MCF 10A (cell line): ENCODE measurements around the gene WDR54. TPM values are rescaled to one million over a fixed set of nuclear protein-coding genes. Genes with fewer than 3 reads are reported as not detected.

Experiments
- BruUV-seq: library from RNA; stranded (reverse); fragments of 400-500 nt; replicated peaks from 2 replicates; lab custom pipeline; 2021; lab: Mats Ljungman, UMichigan
- CTCF ChIA-PET: fragments of 300-600 bp; sonication (Branson Sonifier 250); formaldehyde crosslinking; extraction: SDS; loops from one replicate; lab custom pipeline; 2021; ENCODE audit warnings: antibody characterized with exemption, inconsistent platforms; lab: Yijun Ruan, JAX
- POLR2A ChIA-PET: fragments of 300-600, 350-650 bp; sonication (Branson Sonifier 250); formaldehyde crosslinking; extraction: SDS; loops from one replicate; lab custom pipeline; 2020; ENCODE audit warnings: antibody characterized with exemption, inconsistent platforms; lab: Yijun Ruan, JAX
- DNase-seq: peaks from one replicate; pipeline ENCODE4 v3.0.0-alpha.2; 2018; ENCODE audit not compliant: unreplicated experiment
- H3K27ac Mint-ChIP-seq: one replicate; pipeline ENCODE4 v1.8.0; 2022; ENCODE audit warnings: mild to moderate bottlenecking, low read depth, mixed read lengths; ENCODE audit not compliant: unreplicated experiment
- H3K27me3 Mint-ChIP-seq: one replicate; pipeline ENCODE4 v1.8.0; 2022; ENCODE audit warnings: mixed read lengths; ENCODE audit not compliant: insufficient read depth, unreplicated experiment
- H3K36me3 Mint-ChIP-seq: one replicate; pipeline ENCODE4 v1.8.0; 2022; ENCODE audit warnings: mild to moderate bottlenecking, moderate library complexity, mixed read lengths; ENCODE audit not compliant: insufficient read depth, unreplicated experiment
- H3K4me1 Mint-ChIP-seq: one replicate; pipeline ENCODE4 v1.8.0; 2022; ENCODE audit warnings: mixed read lengths; ENCODE audit not compliant: insufficient read depth, unreplicated experiment
- H3K4me3 Mint-ChIP-seq: one replicate; pipeline ENCODE4 v1.8.0; 2022; ENCODE audit warnings: mild to moderate bottlenecking, moderate library complexity, mixed read lengths; ENCODE audit not compliant: unreplicated experiment
- H3K9me3 Mint-ChIP-seq: one replicate; pipeline ENCODE4 v1.8.0; 2022; ENCODE audit warnings: mixed read lengths; ENCODE audit not compliant: unreplicated experiment
- intact Hi-C: fragments of 100-400 bp; cut with micrococcal nuclease; formaldehyde crosslinking; loops from 2 replicates; pipeline ENCODE4 v1.14.1; 2022
- total RNA-seq: library from RNA; stranded (reverse); gene quantifications from 2 replicates; pipeline ENCODE4 v1.2.3, GENCODE V29; 2022
- TF ChIP-seq, protein P1 (sequence below): fragments of 200-600 bp; IDR thresholded peaks from one replicate; pipeline ENCODE4 v1.8.0; 2022; ENCODE audit warnings: antibody characterized with exemption, mild to moderate bottlenecking; ENCODE audit not compliant: unreplicated experiment

Gene WDR54
- total RNA-seq, 1 experiment from 2014 or later = 19.9 TPM

DNA sequence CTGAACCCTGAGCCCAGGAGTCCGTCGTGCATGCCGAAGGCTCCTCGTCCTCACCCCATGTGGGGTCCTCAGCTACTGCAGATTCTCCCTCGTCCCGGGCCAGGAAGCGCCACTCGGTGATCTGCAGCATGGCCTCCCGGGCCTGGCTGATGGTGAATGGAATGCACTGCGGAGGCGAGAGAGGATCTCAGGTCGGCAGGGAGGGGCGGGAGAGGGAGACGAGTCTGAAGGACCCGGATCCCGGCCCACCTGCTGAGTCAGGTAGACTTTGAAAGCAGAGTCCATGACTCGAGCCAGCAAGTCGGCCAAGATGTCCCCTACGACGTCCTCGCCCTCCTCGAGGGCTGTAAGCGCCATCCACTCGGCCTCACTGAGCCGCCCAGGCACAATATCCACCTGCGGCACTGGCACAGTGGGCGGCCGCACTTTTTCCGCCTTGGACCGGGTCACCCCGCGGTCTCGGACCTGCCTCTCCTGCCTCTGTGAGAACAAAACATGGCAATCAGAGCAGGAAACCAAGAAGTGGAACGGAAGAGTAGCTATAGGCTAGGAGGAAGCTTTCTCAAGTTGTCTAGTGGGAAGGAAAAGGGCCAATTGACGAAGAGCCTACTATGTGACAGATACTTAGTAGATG lies 5.7 kb upstream of the WDR54 start:
- peaks cover 7% of the 10 kb centered on the region for H3K4me1 Mint-ChIP-seq
- no TSS peak for BruUV-seq
- no peak overlapping the region for H3K4me3 Mint-ChIP-seq
- CTCF ChIA-PET = no interaction called here
- POLR2A ChIA-PET = no interaction called here
- H3K9me3 Mint-ChIP-seq = no peaks in the 10 kb centered on the region
- no peak for DNase-seq
- H3K27ac Mint-ChIP-seq = no peak overlapping the region
- no peaks in the 10 kb centered on the region for H3K27me3 Mint-ChIP-seq
- TF ChIP-seq, protein P1, sequence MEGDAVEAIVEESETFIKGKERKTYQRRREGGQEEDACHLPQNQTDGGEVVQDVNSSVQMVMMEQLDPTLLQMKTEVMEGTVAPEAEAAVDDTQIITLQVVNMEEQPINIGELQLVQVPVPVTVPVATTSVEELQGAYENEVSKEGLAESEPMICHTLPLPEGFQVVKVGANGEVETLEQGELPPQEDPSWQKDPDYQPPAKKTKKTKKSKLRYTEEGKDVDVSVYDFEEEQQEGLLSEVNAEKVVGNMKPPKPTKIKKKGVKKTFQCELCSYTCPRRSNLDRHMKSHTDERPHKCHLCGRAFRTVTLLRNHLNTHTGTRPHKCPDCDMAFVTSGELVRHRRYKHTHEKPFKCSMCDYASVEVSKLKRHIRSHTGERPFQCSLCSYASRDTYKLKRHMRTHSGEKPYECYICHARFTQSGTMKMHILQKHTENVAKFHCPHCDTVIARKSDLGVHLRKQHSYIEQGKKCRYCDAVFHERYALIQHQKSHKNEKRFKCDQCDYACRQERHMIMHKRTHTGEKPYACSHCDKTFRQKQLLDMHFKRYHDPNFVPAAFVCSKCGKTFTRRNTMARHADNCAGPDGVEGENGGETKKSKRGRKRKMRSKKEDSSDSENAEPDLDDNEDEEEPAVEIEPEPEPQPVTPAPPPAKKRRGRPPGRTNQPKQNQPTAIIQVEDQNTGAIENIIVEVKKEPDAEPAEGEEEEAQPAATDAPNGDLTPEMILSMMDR = no peak
- no peaks in the 10 kb centered on the region for H3K36me3 Mint-ChIP-seq
- intact Hi-C loops = no loop called here

DNA sequence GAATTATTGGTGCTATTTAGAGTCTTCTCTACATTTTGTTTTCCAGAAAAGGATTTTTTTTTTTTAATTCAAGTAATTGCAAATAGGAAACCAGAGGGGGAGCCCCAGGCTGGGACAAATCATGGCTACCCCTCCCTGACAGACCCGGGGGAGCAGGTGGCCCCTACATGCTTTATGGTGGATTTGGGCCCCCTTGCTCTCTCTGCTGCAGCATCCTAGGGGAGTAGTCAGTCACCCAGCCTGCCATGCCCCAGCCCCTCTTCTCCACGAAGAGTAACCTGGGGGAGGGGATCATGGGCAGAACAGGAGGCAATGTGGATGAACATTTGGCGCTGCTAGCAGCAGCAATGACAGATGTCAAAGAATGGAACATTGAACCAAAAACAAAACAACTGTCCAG lies 4.8 kb upstream of the WDR54 start:
- DNase-seq = no peak
- CTCF ChIA-PET = no interaction called here
- no peaks in the 10 kb centered on the region for H3K36me3 Mint-ChIP-seq
- no peak overlapping the region for H3K4me3 Mint-ChIP-seq
- TF ChIP-seq, protein P1 = no peak
- BruUV-seq = no TSS peak
- no peaks in the 10 kb centered on the region for H3K27me3 Mint-ChIP-seq
- H3K9me3 Mint-ChIP-seq = no peaks in the 10 kb centered on the region
- H3K4me1 Mint-ChIP-seq = peaks cover 15% of the 10 kb centered on the region
- POLR2A ChIA-PET = no interaction called here
- H3K27ac Mint-ChIP-seq = no peak overlapping the region
- intact Hi-C loops = no loop called here

DNA sequence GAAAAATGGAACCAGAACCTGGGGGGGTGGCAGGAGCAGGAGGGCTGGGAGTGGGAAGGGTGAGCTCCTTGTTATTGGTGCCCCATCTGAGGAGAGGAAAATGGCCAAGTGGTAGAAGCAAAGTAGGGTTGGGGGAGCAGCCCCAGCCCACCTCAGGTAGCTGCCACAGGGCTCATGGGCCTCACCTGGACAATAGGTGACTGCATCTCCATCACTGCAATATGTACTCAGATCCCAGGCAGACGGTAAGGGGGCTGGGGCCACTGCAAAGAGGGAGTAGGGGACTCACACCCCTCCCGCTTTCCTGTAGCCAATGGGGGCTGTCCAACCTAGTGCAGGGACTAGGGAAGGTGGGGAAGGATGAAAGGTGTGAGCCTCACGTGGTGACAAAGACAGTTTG lies 4.3 kb upstream of the WDR54 start:
- H3K9me3 Mint-ChIP-seq = no peaks in the 10 kb centered on the region
- no peak overlapping the region for H3K4me3 Mint-ChIP-seq
- no peaks in the 10 kb centered on the region for H3K27me3 Mint-ChIP-seq
- no peak for DNase-seq
- no TSS peak for BruUV-seq
- H3K36me3 Mint-ChIP-seq = no peaks in the 10 kb centered on the region
- ChIA-PET POLR2A (no interaction called here), CTCF (no interaction called here)
- no peak overlapping the region for H3K27ac Mint-ChIP-seq
- TF ChIP-seq, protein P1 = no peak
- peaks cover 18% of the 10 kb centered on the region for H3K4me1 Mint-ChIP-seq
- intact Hi-C loops = no loop called here

DNA sequence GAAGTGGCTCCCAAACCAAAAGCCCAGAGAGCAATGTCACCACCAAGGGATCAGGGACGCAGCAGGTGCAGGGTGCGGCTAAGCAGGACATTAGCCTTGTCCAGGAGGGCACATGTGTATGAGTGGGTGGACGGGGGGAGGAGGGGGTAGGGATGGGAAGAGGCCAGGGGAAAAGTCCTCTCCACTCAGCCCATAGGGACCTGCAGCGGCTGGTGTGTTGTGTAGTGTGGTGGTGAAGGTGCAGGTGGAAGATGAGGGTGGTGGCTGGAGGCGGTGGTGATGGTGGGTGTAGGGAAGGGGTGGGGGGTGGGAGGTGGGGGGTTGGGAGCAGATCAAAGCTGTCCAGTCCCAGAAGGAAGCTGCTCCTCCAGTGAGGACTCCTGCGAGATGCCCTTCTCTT lies 3.8 kb upstream of the WDR54 start:
- Mint-ChIP-seq H3K4me1 (peaks cover 23% of the 10 kb centered on the region), H3K9me3 (no peaks in the 10 kb centered on the region), H3K36me3 (peaks cover 4% of the 10 kb centered on the region), H3K27me3 (no peaks in the 10 kb centered on the region), H3K27ac (no peak overlapping the region), H3K4me3 (no peak overlapping the region)
- ChIA-PET CTCF (interaction anchor here (0.7 kb wide), 1 partner anchor 1605 kb away, joined by 4 read pairs; no protein-coding TSS in a partner anchor), POLR2A (no interaction called here)
- intact Hi-C loops = no loop called here
- no peak for DNase-seq
- no TSS peak for BruUV-seq
- TF ChIP-seq, protein P1 = no peak
